K562 (cell line): ENCODE measurements around the gene CNNM3. TPM values are rescaled to one million over a fixed set of nuclear protein-coding genes. Genes with fewer than 3 reads are reported as not detected.

Source experiments
- ADNP ChIP-seq: fragments of 200-800 bp; sonication (Bioruptor generic); IDR thresholded peaks from 2 replicates; pipeline ENCODE4 v1.6.1; 2016; ENCODE audit warnings: missing genetic modification characterization, missing compliant biosample characterization
- CREB3L1 ChIP-seq: fragments of 450-650 bp; IDR thresholded peaks from 2 replicates; pipeline ENCODE4 v1.6.1; 2014; ENCODE audit warnings: low read depth, mild to moderate bottlenecking, moderate library complexity, borderline replicate concordance
- ETV5 ChIP-seq: sonication (generic); formaldehyde crosslinking; IDR thresholded peaks from 2 replicates; pipeline ENCODE4 v1.4.0; 2020; ENCODE audit warnings: low read depth, mild to moderate bottlenecking, missing genetic modification reagents
- FOXA3 ChIP-seq, 2 experiments: fragments of 450-650 bp in 1 of 2; sonication (generic) in 1 of 2; formaldehyde crosslinking; IDR thresholded peaks in 1 of 2; conservative IDR thresholded peaks in 1 of 2; 2 replicates each; pipeline versions ENCODE4 v1.4.0 to v1.8.0; 2020 to 2022; ENCODE audit warnings: mild to moderate bottlenecking in 2 of 2, missing genetic modification reagents in 1 of 2
- FOXK1 ChIP-seq: sonication (generic); formaldehyde crosslinking; IDR thresholded peaks from 2 replicates; pipeline ENCODE4 v1.8.0; 2022; ENCODE audit warnings: missing genetic modification reagents, mild to moderate bottlenecking, borderline replicate concordance
- ILK ChIP-seq: fragments of 450-650 bp; IDR thresholded peaks from 2 replicates; pipeline ENCODE4 v1.6.1; 2016; ENCODE audit warnings: missing genetic modification characterization, low read depth, mild to moderate bottlenecking, missing compliant biosample characterization, moderate library complexity, borderline replicate concordance
- MAX ChIP-seq: sonication (generic); formaldehyde crosslinking; IDR thresholded peaks from 2 replicates; pipeline ENCODE4 v1.9.0; 2022; ENCODE audit warnings: mild to moderate bottlenecking, missing genetic modification reagents
- NR1H2 ChIP-seq: sonication (generic); formaldehyde crosslinking; IDR thresholded peaks from 2 replicates; pipeline ENCODE4 v1.4.0; 2020; ENCODE audit warnings: mild to moderate bottlenecking, missing genetic modification reagents
- SMARCA5 ChIP-seq: fragments of 450-650 bp; IDR thresholded peaks from 2 replicates; pipeline ENCODE4 v1.6.1; 2016
- TAF15 ChIP-seq: fragments of 200-400 bp; formaldehyde crosslinking; IDR thresholded peaks from 2 replicates; pipeline ENCODE4 v1.6.1; 2017; ENCODE audit warnings: mild to moderate bottlenecking, low read depth, low read length, moderate library complexity
- ZNF12 ChIP-seq: sonication (generic); formaldehyde crosslinking; IDR thresholded peaks from 2 replicates; pipeline ENCODE4 v1.4.0; 2020; ENCODE audit warnings: mild to moderate bottlenecking, missing genetic modification reagents
- ZNF253 ChIP-seq: fragments of 250-450 bp; sonication (Bioruptor Pico); conservative IDR thresholded peaks from 2 replicates; pipeline ENCODE4 v1.6.1; 2021; ENCODE audit warnings: mild to moderate bottlenecking
- ZNF316 ChIP-seq: fragments of 450-650 bp; IDR thresholded peaks from 2 replicates; pipeline ENCODE4 v1.6.1; 2016
- ZNF511 ChIP-seq: sonication (generic); formaldehyde crosslinking; IDR thresholded peaks from 2 replicates; pipeline ENCODE4 v1.8.0; 2022; ENCODE audit warnings: mild to moderate bottlenecking, missing genetic modification reagents
- polyA plus RNA-seq, 8 experiments: library from polyadenylated mRNA; depleted of rRNA in 4 of 8; stranded (reverse) in 5 of 8; unstranded in 3 of 8; fragments of >200 nt; fragmentation: Nextera tagmentation in 2 of 8; fragmentation: Illumina TruSeq in 1 of 8; extraction: Ambion mirVana in 2 of 8; extraction: Trizol in 1 of 8; gene quantifications; 2 replicates each; pipeline versions ENCODE4 v1.2.1 to v1.2.3, GENCODE V29; 2011 to 2014; ENCODE audit warnings: inconsistent platforms in 1 of 8, missing spikeins in 1 of 8
- total RNA-seq, 7 experiments: library from RNA; depleted of rRNA in 6 of 7; stranded (reverse); fragments of >200 nt in 6 of 7; fragmentation: Illumina TruSeq in 2 of 7; extraction: Trizol in 2 of 7; gene quantifications; 2 replicates each; pipeline versions ENCODE4 v1.2.1 to v1.2.3, GENCODE V29; 2011 to 2021; ENCODE audit warnings: low replicate concordance in 1 of 7
- TF ChIP-seq, protein P1 (sequence below): sonication (generic); formaldehyde crosslinking; IDR thresholded peaks from 2 replicates; pipeline ENCODE4 v1.8.0; 2022; ENCODE audit warnings: mild to moderate bottlenecking, missing genetic modification reagents
- TF ChIP-seq, protein P2 (sequence below), 2 experiments: IDR thresholded peaks in 1 of 2; conservative IDR thresholded peaks in 1 of 2; 2 replicates each; pipeline ENCODE4 v1.6.1; 2016; ENCODE audit warnings: low read depth in 2 of 2, mild to moderate bottlenecking in 1 of 2, missing compliant biosample characterization in 1 of 2, missing genetic modification characterization in 1 of 2, moderate library complexity in 1 of 2
- TF ChIP-seq, protein P3 (sequence below): fragments of 250-450 bp; sonication (Bioruptor Pico); IDR thresholded peaks from 2 replicates; pipeline ENCODE4 v1.5.0; 2021; ENCODE audit warnings: mild to moderate bottlenecking, borderline replicate concordance

CNNM3 gene
- total and polyA plus RNA-seq, 9 of the 15 experiments (the other 6 are each of a cell fraction or from before 2014, with no cell fraction given) = 1.4 to 16.9 (median 6.5) TPM

GRCh38 chr2:96870626-96871255, 54.7 kb downstream of the CNNM3 start (continued):
- no peak for TF ChIP-seq ILK
- peak; percentile 55; the same call in 1 of the 2 replicates for TF ChIP-seq CREB3L1
- TF ChIP-seq ADNP (tag) = no peak
- no peak for TF ChIP-seq NR1H2
- TF ChIP-seq, protein P1, sequence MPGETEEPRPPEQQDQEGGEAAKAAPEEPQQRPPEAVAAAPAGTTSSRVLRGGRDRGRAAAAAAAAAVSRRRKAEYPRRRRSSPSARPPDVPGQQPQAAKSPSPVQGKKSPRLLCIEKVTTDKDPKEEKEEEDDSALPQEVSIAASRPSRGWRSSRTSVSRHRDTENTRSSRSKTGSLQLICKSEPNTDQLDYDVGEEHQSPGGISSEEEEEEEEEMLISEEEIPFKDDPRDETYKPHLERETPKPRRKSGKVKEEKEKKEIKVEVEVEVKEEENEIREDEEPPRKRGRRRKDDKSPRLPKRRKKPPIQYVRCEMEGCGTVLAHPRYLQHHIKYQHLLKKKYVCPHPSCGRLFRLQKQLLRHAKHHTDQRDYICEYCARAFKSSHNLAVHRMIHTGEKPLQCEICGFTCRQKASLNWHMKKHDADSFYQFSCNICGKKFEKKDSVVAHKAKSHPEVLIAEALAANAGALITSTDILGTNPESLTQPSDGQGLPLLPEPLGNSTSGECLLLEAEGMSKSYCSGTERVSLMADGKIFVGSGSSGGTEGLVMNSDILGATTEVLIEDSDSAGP (CRISPR knock-in tag) = 0 out of 2 replicates have a peak, but pooled peaks have one; percentile 50
- no peak for TF ChIP-seq SMARCA5
- TF ChIP-seq TAF15 = no peak
- no peak for TF ChIP-seq ZNF12 (CRISPR knock-in tag)
- peak; percentile 65 for TF ChIP-seq MAX (CRISPR knock-in tag)
- no peak for TF ChIP-seq ZNF253 (CRISPR knock-in tag)
- peak in 1 of 2 experiments; percentile 66; a peak in 1 of 4 replicates for TF ChIP-seq FOXA3 (CRISPR knock-in tag; conservative IDR thresholded peaks at IDR 0.05 in 1 of 2, IDR thresholded peaks at IDR 0.05 in 1 of 2)
- TF ChIP-seq, protein P2, sequence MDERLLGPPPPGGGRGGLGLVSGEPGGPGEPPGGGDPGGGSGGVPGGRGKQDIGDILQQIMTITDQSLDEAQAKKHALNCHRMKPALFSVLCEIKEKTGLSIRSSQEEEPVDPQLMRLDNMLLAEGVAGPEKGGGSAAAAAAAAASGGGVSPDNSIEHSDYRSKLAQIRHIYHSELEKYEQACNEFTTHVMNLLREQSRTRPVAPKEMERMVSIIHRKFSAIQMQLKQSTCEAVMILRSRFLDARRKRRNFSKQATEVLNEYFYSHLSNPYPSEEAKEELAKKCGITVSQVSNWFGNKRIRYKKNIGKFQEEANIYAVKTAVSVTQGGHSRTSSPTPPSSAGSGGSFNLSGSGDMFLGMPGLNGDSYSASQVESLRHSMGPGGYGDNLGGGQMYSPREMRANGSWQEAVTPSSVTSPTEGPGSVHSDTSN (CRISPR knock-in tag; IDR thresholded peaks at IDR 0.05; ENCODE audit: low read depth) = no peak
- TF ChIP-seq, protein P2 (tag; conservative IDR thresholded peaks at IDR 0.05; ENCODE audit: low read depth) = peak; percentile 89
- TF ChIP-seq, protein P3, sequence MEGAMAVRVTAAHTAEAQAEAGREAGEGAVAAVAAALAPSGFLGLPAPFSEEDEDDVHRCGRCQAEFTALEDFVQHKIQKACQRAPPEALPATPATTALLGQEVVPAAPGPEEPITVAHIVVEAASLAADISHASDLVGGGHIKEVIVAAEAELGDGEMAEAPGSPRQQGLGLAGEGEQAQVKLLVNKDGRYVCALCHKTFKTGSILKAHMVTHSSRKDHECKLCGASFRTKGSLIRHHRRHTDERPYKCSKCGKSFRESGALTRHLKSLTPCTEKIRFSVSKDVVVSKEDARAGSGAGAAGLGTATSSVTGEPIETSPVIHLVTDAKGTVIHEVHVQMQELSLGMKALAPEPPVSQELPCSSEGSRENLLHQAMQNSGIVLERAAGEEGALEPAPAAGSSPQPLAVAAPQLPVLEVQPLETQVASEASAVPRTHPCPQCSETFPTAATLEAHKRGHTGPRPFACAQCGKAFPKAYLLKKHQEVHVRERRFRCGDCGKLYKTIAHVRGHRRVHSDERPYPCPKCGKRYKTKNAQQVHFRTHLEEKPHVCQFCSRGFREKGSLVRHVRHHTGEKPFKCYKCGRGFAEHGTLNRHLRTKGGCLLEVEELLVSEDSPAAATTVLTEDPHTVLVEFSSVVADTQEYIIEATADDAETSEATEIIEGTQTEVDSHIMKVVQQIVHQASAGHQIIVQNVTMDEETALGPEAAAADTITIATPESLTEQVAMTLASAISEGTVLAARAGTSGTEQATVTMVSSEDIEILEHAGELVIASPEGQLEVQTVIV (CRISPR knock-in tag) = no peak
- TF ChIP-seq ZNF511 (CRISPR knock-in tag) = no peak; the same call in 1 of the 2 replicates
- TF ChIP-seq FOXK1 (CRISPR knock-in tag) = 0 out of 2 replicates have a peak, but pooled peaks have one; percentile 21
- TF ChIP-seq ZNF316 = peak; percentile 97
- TF ChIP-seq ETV5 (CRISPR knock-in tag) = 0 out of 2 replicates have a peak, but pooled peaks have one; percentile 38
